HG02852 (cell line): ENCODE measurements around the gene RAX2.

Experiments used
- ATAC-seq: cut with Tn5 transposase; IDR thresholded peaks from one replicate; pipeline ENCODE4 v1.9.1; 2021; ENCODE audit warnings: mild to moderate bottlenecking, moderate library complexity; ENCODE audit not compliant: unreplicated experiment

Gene RAX2

GRCh38 chr19:3733549-3734309, 38.3 kb downstream of the RAX2 start:
- ATAC-seq: no peak

GRCh38 chr19:3732108-3732507, 39.9 kb downstream of the RAX2 start:
- no peak for ATAC-seq

GRCh38 chr19:3730457-3730958, 41.5 kb downstream of the RAX2 start:
- no peak for ATAC-seq

- ATAC-seq: no peak
Observed at GRCh38 chr19:3725640-3726310, 46.3 kb downstream of the RAX2 start.

- ATAC-seq: no peak
Observed at GRCh38 chr19:3725121-3725520, 46.9 kb downstream of the RAX2 start.

- no peak for ATAC-seq
Observed at GRCh38 chr19:3723883-3724282, 48.1 kb downstream of the RAX2 start.

GRCh38 chr19:3723110-3723488, 48.9 kb downstream of the RAX2 start:
- ATAC-seq: no peak

- no peak for ATAC-seq
Observed at GRCh38 chr19:3722443-3723109, 49.5 kb downstream of the RAX2 start.

GRCh38 chr19:3721887-3722442, 50.1 kb downstream of the RAX2 start:
- no peak for ATAC-seq

- ATAC-seq: no peak
Observed at GRCh38 chr19:3721131-3721886, 50.7 kb downstream of the RAX2 start.

- ATAC-seq: no peak
Observed at GRCh38 chr19:3720349-3720917, 51.6 kb downstream of the RAX2 start.

- ATAC-seq: no peak
Observed at GRCh38 chr19:3719868-3720267, 52.2 kb downstream of the RAX2 start.
